GM13976 (cell line): Measurements from ENCODE around the gene DCHS2.

ENCODE experiments used
- DNase-seq: peaks from one replicate; pipeline ENCODE4 v3.0.0; 2012; ENCODE audit warnings: low spot score
- in situ Hi-C: fragments of 300-500 bp; cut with MboI; formaldehyde crosslinking; loops from one replicate; pipeline ENCODE4 v1.12.0; 2022; ENCODE audit warnings: low sequenced_read_pairs, mixed read lengths, inconsistent platforms; ENCODE audit not compliant: unreplicated experiment
- TF ChIP-seq, protein P1 (sequence below): IDR thresholded peaks from 2 replicates; pipeline ENCODE4 v1.5.1; 2012; ENCODE audit warnings: borderline replicate concordance, mild to moderate bottlenecking; ENCODE audit not compliant: insufficient read depth; ENCODE audit errors: extremely low read depth, missing control alignments, control extremely low read depth

Gene DCHS2

DNA sequence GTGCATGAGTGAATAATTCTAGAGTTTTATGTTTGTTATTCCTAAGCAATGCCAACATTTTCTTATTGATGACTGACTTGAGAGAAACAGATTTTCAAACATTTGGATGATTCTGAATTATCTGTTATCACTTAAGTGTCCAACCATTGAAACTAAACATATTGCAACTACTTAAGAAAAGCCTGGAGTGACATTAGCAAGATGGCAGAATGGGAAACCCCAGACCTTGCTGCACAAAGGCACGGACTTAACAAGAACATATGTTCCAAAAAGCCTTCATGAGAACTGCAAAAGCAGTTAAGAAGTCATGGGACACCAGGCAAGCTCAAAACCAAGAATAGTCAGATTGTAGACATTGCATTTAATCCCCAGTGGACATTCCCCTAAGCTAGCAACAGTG lies 215.1 kb downstream of the DCHS2 start:
- DNase-seq: no peak
- TF ChIP-seq, protein P1, sequence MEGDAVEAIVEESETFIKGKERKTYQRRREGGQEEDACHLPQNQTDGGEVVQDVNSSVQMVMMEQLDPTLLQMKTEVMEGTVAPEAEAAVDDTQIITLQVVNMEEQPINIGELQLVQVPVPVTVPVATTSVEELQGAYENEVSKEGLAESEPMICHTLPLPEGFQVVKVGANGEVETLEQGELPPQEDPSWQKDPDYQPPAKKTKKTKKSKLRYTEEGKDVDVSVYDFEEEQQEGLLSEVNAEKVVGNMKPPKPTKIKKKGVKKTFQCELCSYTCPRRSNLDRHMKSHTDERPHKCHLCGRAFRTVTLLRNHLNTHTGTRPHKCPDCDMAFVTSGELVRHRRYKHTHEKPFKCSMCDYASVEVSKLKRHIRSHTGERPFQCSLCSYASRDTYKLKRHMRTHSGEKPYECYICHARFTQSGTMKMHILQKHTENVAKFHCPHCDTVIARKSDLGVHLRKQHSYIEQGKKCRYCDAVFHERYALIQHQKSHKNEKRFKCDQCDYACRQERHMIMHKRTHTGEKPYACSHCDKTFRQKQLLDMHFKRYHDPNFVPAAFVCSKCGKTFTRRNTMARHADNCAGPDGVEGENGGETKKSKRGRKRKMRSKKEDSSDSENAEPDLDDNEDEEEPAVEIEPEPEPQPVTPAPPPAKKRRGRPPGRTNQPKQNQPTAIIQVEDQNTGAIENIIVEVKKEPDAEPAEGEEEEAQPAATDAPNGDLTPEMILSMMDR: no peak
- in situ Hi-C loops: no loop called here

DNA sequence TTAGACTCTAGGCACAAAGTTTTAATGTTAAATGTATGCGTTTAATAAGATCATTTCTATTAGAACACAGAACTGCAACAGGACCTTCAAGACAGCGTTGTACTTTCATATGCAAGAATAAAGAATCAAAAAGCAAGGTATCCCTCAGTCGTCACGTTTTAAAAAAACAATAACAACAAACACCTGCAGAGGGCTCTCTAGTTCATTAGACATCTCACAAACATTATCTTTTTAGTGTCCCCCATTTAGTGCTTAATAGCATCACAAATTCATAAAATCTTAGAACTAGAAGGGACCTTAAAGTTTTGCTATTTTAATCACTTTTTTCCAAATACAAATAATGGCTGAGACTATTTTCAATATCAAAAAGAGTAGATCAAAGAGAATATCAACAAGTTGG lies 236.6 kb downstream of the DCHS2 start:
- in situ Hi-C loops: no loop called here
- TF ChIP-seq, protein P1: no peak
- DNase-seq: no peak

DNA sequence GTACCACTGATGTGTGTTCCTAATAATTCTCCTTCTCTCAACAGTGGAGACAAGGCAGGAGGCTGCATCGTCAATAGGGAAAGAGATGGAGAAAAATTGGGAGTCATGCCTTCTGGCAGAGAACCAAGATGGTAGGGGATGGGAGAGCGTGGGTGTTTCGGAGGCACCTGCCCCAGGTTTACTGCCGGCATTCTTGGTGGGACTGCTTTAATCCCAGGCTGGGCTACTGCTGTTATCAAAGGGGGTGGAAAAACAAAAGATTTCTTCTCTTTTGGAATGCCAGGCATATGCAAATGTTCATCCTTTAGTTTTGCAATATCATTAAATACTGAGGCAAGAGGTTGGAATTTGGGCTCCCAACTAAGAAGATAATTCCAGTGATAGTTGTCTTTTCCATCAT lies 257.0 kb downstream of the DCHS2 start:
- in situ Hi-C loops: no loop called here

DNA sequence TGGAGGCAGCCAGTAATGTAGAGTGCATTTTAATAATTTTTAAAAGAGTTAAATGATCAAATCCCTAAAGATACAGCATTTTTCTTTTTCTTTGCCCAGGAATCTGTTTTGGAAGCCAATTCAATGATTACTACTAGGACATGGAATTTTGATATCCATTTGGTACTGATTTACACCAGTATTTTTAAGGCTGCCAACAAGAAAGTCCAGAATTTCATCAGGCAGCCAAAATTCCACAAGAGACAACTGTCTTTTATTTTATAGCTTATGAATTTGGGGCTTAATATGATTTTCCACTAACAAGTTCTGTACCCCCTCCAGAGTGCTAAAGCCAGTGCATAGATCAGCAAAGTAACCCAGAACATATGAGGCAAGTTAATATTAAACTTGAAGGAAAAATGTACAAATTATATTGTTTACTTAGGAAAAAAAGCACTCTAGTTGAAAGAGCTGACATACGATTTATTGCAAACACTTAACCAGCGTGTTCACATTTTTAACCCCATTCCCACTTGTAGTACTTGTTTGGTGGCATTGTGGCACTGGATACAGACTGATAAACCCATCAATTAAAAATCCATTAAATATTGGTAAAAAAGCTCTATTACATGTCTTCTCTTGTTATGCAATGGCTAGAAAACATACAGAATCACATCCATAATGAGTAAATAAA lies 259.7 kb downstream of the DCHS2 start:
- no peak for DNase-seq
- TF ChIP-seq, protein P1: no peak
- in situ Hi-C loops: no loop called here

More for the DNA sequence above, 257.0 kb downstream of the DCHS2 start:
- DNase-seq: no peak
- TF ChIP-seq, protein P1: no peak

DNA sequence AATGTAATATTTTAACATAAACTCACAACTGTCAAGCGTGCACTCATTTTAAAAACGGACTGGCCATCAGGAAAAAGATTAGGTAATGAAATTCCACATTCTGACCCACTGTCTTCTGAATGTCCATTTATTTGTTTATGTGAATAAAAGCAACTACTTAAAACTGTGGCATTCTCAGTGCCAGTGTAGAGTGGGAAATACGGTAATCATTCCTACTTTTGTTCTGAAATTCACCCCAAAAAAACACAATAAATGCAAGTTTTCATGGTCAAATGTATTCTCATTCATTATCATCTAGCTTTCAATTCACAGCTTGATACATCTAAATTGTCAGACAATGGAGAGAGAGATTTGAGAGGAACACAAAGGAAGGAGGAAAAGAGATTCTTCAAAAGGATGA lies 260.9 kb downstream of the DCHS2 start:
- in situ Hi-C loops: no loop called here
- no peak for DNase-seq
- TF ChIP-seq, protein P1: no peak

DNA sequence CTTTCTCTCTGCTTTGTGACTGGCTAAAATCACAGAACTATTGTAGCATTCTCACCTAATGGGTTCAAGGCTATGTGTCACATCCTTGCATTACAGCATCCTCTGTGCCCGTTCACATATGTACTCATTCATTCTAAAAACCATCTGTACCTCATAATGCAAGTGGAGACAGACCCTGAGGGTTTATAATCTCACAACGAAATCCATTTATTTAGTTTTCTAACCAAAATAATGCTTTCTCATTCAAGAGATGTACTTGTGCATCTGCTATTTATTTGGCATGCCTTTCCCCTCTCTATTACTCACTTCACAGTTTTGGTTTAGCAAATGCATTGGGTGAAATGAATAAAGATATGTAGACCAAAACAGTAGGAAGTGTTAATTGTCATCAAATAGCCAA lies 261.5 kb downstream of the DCHS2 start:
- no peak for DNase-seq
- in situ Hi-C loops: no loop called here
- TF ChIP-seq, protein P1: no peak
